GM23338 (cell line): ENCODE data around the gene FSD1.

Experiments used
- CTCF ChIP-seq, 2 experiments: fragments of 200-600 bp in 1 of 2; sonication (generic) in 1 of 2; conservative IDR thresholded peaks; 2 replicates each; pipeline versions ENCODE4 v1.5.1 to v1.6.1; 2016 to 2017; ENCODE audit warnings: antibody characterized with exemption in 2 of 2, low read depth in 2 of 2, mild to moderate bottlenecking in 2 of 2, moderate library complexity in 1 of 2
- EZH2 ChIP-seq: fragments of 200-600 bp; sonication (generic); IDR thresholded peaks from one replicate; pipeline ENCODE4 v1.8.0; 2017; ENCODE audit warnings: antibody characterized with exemption, mild to moderate bottlenecking, low read depth; ENCODE audit not compliant: unreplicated experiment
- EZH2phosphoT487 ChIP-seq: fragments of 200-600 bp; sonication (generic); IDR thresholded peaks from one replicate; pipeline ENCODE4 v1.8.1; 2018; ENCODE audit warnings: antibody characterized with exemption; ENCODE audit not compliant: unreplicated experiment
- POLR2AphosphoS5 ChIP-seq: IDR thresholded peaks from 2 replicates; pipeline ENCODE4 v1.6.1; 2016; ENCODE audit warnings: antibody characterized with exemption, low read depth
- REST ChIP-seq: IDR thresholded peaks from one replicate; pipeline ENCODE4 v1.6.1; 2018; ENCODE audit warnings: antibody characterized with exemption; ENCODE audit not compliant: unreplicated experiment
- ZNF331 ChIP-seq: fragments of 250-450 bp; sonication (Bioruptor Pico); IDR thresholded peaks from 2 replicates; pipeline ENCODE4 v1.5.0; 2020; ENCODE audit warnings: low read depth, mild to moderate bottlenecking, moderate library complexity

GRCh38 chr19:4367336-4367723, 62.9 kb downstream of the FSD1 start:
- no peak for TF ChIP-seq ZNF331 (CRISPR knock-in tag)
- no peak for TF ChIP-seq REST
- no peak for TF ChIP-seq CTCF (conservative IDR thresholded peaks at IDR 0.05; ENCODE audit: low read depth in 2 of 2)
- TF ChIP-seq POLR2AphosphoS5 = no peak
- no peak for TF ChIP-seq EZH2
- TF ChIP-seq EZH2phosphoT487 = no peak
